ENCODE results near the gene LMO7.
A peak's percentile ranks its signal among the peaks of the same experiment; 100 is the strongest.

The LMO7 gene

GRCh38 chr13:75635828-75636435, at the start of gene LMO7:
Gene LMO7, plus strand, starts transcription at chr13:75636330. Its CDS starts 328 bp downstream, at chr13:75636658.
- peak; percentile 53 for DNase-seq (ENCODE audit: low read depth)

GRCh38 chr13:75587679-75588078, 48.5 kb upstream of the LMO7 start:
- DNase-seq (ENCODE audit: low read depth) = no peak

DNA sequence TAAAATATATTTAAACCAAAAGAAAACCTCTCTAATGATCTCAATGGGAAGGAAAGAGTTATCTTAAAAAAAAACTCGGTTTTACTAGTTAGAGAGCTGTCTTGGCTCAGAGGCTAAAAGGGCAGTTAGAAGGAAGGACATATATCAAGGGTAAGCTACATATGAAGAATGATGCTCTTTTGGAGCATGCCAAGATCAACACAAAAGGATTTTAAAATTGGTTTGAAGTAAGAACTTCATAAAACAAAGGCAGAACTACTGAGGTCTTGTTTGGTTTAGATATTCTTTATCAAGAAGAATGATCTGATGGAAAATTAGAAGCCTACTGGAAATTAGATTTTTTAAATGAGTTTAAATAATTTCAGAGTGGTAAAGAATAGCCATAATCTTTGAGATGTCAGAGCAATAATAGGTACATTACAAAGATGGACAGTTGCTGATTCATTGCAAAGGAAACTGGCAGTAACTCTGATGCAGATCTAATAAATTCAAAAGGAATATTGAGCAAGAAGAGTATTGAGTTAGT, 39.4 kb upstream of the LMO7 start:
- no peak for DNase-seq (ENCODE audit: low read depth)

- DNase-seq (ENCODE audit: low read depth) = no peak
Observed at GRCh38 chr13:75600371-75600770, 35.8 kb upstream of the LMO7 start.

GRCh38 chr13:75603038-75603437, 33.1 kb upstream of the LMO7 start:
- DNase-seq (ENCODE audit: low read depth) = no peak

DNA sequence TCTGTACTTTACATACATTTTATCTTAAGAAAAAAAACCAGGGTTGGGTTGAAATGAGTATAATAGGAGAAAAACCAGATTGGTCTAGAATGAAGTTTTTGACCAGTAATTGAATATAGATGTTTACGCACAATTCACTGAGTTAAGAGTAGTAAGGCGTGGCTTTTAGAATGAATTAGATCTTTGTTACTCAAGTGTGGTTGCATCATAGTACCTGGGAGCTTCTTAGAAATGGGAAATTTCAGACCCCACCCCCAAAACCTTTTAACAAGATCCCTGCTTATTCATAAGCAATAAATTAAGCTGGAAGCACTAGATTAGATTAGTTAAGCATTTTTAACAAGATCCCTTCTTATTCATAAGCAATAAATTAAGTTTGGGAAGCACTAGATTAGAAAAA, 28.7 kb upstream of the LMO7 start:
- no peak for DNase-seq (ENCODE audit: low read depth)

GRCh38 chr13:75610466-75610865, 25.7 kb upstream of the LMO7 start:
- DNase-seq (ENCODE audit: low read depth) = no peak

- DNase-seq (ENCODE audit: low read depth) = no peak
Observed at GRCh38 chr13:75612354-75612753, 23.8 kb upstream of the LMO7 start.

DNA sequence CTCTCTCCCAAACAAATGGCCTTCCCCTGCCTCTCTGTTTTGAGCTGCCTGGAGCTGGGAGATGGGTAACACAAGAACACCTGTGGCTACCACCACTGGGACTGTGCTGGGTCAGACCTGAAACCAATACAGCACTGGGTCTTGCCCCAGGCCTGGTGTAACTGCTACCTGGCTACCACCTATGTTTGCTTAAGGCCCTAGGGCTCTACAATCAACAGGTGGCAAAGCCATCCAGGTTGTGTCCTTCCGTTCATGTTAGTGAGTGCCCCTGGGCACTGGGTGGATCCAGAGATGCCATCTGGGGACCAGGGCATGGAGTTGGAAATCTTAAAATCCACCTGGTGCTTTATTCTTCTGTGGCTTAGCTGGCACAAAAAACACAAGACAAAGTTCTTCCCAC, 18.9 kb upstream of the LMO7 start:
- no peak for DNase-seq (ENCODE audit: low read depth)

- DNase-seq (ENCODE audit: low read depth) = no peak
Observed at GRCh38 chr13:75618308-75618707, 17.8 kb upstream of the LMO7 start.

GRCh38 chr13:75620020-75620419, 16.1 kb upstream of the LMO7 start:
- DNase-seq (ENCODE audit: low read depth) = no peak

DNA sequence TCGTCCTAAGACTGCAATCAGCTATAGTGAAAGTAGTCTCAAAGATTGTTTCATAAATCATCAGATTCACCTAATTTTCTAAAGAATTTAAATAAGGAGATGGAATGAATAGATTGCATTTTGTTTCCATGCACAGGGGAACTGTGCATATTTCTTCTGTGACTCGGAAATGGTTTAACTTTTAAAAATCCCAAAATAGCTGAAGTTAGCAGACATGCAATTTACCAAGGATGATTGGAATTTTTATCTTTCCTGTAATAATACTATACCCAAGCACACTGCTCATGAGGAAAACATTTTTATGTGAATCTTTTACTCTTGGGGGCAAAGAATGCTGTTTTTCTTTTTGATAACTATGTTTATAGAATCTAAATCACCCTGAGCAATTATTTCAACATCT, 15.0 kb upstream of the LMO7 start:
- DNase-seq (ENCODE audit: low read depth) = peak; percentile 56

DNA sequence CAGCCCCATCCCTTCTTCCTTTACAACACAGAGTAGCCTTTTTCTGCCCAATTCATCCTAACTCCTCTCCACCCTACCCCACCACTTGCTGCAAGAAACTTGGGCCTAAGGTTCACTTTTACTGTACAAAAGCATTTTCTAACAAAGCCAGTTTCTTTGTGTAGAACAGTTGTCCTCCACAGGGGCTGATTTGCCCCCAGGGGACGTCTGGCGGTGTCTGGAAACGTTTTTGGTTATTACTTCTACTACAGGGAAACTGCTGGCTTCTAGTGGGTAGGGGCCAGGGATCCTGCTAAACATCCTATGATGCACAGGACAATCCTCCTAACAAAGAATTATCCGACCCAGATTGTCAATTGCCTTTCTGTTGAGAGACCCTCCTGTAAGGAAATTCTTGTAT, 7.3 kb upstream of the LMO7 start:
- no peak for DNase-seq (ENCODE audit: low read depth)

DNA sequence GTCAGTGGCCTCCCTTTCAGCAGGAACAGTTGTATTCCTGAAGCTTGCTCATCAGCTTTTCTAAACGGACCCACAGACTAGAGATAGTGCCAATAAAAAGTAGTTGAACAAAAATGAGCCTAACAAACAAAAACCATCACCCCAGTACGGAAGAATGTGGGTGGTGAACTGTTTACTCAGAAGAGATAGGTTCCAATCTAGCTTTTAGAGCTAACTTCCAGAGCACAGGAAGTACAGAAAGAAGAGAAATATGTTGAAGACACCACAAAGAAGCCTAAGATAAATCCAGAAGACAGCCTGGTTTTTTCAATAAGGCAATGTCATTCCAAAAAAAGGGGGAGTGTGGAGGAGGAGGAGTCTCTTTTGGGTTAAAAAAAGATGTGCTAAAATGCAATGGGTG, 2.8 kb upstream of the LMO7 start:
- DNase-seq (ENCODE audit: low read depth) = peak; percentile 91

DNA sequence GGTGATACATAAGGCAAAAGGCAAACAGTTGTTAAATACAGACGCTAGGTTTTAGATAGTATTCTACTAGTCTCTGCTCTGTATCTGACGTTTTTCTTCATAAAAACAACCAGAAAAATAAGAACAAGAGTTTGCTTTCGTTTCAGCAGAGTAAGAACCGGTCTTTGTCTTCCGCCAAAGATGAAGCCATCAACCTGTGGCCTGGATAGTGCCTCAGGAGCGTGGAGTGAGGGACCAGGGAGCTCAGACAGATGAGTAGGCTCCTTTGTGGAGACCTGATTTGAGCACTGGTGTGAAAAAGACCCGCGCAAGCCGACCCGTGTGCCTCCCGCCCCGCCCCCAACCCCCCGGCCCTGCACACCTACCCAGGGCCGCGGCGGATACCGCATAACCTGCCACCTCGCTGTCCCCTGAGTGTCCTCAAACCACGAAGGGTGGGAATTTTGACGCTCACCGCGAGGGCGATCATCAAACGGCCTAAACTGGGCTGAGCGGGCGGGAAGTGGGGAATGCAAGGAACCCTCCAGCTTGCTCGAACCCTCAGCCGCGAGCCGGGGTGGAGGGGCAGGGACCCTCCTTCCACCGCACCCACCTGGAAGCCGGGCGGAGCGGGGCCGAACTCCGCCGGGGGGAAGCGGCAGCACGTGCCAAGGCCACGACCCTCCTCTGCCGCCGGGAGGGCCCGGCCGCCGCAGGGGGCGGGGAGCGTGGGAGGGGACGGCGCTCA, 866 bp upstream of the LMO7 start:
- no peak for DNase-seq (ENCODE audit: low read depth)

- DNase-seq (ENCODE audit: low read depth) = no peak
Observed at GRCh38 chr13:75636436-75637180, 478 bp downstream of the LMO7 start.

GRCh38 chr13:75637181-75637750, 1.1 kb downstream of the LMO7 start:
- no peak for DNase-seq (ENCODE audit: low read depth)

- no peak for DNase-seq (ENCODE audit: low read depth)
Observed at GRCh38 chr13:75639454-75639853, 3.3 kb downstream of the LMO7 start.

DNA sequence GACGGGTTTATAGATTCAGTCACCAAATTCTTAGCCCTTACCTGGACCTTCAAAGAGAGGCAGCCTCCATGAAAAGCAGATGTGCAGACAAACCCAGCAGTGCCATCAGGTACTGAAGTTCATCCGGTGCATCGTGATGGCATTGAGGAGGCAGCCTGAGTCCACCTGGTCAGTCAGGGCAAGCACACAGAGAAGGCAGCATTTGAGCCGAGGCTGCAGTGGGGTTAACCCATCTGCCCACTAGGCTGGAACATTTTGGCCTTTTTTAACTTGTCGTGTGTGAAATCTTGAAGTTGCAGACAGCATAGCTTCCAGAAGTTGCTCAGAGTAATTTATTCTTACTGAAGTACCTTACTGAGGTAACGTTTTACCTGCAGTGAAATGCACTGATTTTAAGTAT, 4.9 kb downstream of the LMO7 start:
- DNase-seq (ENCODE audit: low read depth) = no peak

DNA sequence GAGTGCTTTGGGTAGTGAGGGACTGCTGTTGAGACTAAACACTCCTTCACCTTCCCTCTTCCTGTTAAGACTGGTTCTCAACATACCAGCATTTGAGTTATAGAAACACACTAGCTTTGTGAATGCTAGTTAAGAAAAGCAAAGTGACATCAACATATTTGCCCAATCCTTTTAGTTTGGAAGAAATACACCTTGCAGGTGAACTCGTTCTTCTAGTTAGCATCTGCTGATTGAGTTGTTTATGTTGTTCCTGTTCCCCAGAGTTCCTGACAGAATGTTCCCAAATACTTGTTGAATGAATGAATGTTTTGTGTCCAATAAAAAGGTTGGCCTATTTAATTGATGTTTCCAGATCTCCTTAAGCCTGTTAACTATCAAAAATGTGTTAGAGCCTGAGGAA, 7.1 kb downstream of the LMO7 start:
- DNase-seq (ENCODE audit: low read depth) = no peak

DNA sequence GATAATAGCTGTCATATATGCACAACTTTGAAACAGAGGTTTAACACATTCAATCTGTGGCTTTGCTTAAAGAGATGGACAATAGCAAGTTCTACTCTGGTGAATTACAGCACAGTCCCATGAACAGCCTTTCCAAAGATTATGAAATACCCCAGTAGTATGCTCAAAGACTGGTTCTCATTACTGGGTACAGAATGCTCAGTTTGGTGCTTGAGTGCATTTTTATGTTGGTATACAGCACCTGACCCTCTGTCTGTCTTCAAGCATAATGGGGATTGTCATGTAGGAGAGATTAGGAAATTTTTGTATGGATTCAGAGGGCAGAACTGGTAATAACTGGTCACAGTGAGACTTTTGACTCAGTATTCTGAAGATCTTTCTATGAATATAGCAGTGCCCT, 7.6 kb downstream of the LMO7 start:
- DNase-seq (ENCODE audit: low read depth) = no peak

GRCh38 chr13:75645141-75645540, 9.0 kb downstream of the LMO7 start:
- DNase-seq (ENCODE audit: low read depth) = no peak
